PC-3 (cell line): Measurements from ENCODE around the gene KRT17. TPM values are rescaled to one million over a fixed set of nuclear protein-coding genes. Genes with fewer than 3 reads are reported as not detected.
"Not testable (repeated sequence)": the region's sequence is repeated elsewhere in the genome, so short reads cannot be mapped to it uniquely, and the experiment has no call there.

Source experiments
- ATAC-seq: fragments of 200-7000 bp; cut with Tn5 transposase; 2 replicates; pipeline ENCODE4 v1.9.1; 2020; ENCODE audit warnings: mild to moderate bottlenecking, moderate library complexity
- BruUV-seq: library from RNA; stranded (reverse); fragments of 400-500 nt; replicated peaks from 2 replicates; lab custom pipeline; 2021; lab: Mats Ljungman, UMichigan
- CTCF ChIA-PET: fragments of 300-600 bp; sonication (Branson Sonifier 250); formaldehyde crosslinking; loops from one replicate; lab custom pipeline; 2022; ENCODE audit warnings: antibody characterized with exemption; lab: Charles Lee
- POLR2A ChIA-PET: fragments of 300-600 bp; sonication (Branson Sonifier 250); formaldehyde crosslinking; loops from one replicate; lab custom pipeline; 2022; ENCODE audit warnings: antibody characterized with exemption; ENCODE audit not compliant: unreplicated experiment; lab: Charles Lee
- DNase-seq: peaks from one replicate; pipeline ENCODE4 v3.0.0-alpha.2; 2015
- H2AFZ ChIP-seq: fragments of 300-600 bp; sonication (generic); 2 replicates; pipeline ENCODE4 v1.6.0; 2016; ENCODE audit warnings: antibody characterized with exemption, low read length
- H3F3A ChIP-seq: fragments of 300-600 bp; sonication (generic); one replicate; pipeline ENCODE4 v1.6.0; 2017; ENCODE audit warnings: antibody characterized with exemption, low read length, control low read depth, mild to moderate bottlenecking; ENCODE audit not compliant: unreplicated experiment
- H3K27ac ChIP-seq: fragments of 300-600 bp; sonication (generic); 2 replicates; pipeline ENCODE4 v1.5.1; 2016; ENCODE audit warnings: mild to moderate bottlenecking, low read length
- H3K27me3 ChIP-seq: fragments of 300-600 bp; sonication (generic); 2 replicates; pipeline ENCODE4 v1.6.1; 2016; ENCODE audit warnings: low read length, mixed read lengths
- H3K36me3 ChIP-seq: fragments of 300-600 bp; sonication (generic); 2 replicates; pipeline ENCODE4 v1.6.1; 2016; ENCODE audit warnings: low read depth, mixed run types, low read length, mixed read lengths
- H3K4me1 ChIP-seq: fragments of 300-600 bp; sonication (generic); 2 replicates; pipeline ENCODE4 v1.5.1; 2016; ENCODE audit warnings: low read length; ENCODE audit not compliant: insufficient read depth
- H3K4me2 ChIP-seq: fragments of 300-600 bp; sonication (generic); 2 replicates; pipeline ENCODE4 v1.6.0; 2016; ENCODE audit warnings: low read length
- H3K4me3 ChIP-seq: fragments of 300-600 bp; sonication (generic); 2 replicates; pipeline ENCODE4 v1.5.1; 2016; ENCODE audit warnings: mild to moderate bottlenecking, low read length, mixed read lengths
- H3K79me2 ChIP-seq: fragments of 300-600 bp; sonication (generic); 2 replicates; pipeline ENCODE4 v1.6.1; 2017; ENCODE audit warnings: low read length, mixed read lengths
- H3K9ac ChIP-seq: fragments of 300-600 bp; sonication (generic); 2 replicates; pipeline ENCODE4 v1.6.0; 2016; ENCODE audit warnings: mild to moderate bottlenecking, low read length
- H3K9me2 ChIP-seq: fragments of 300-600 bp; sonication (generic); replicated peaks from 2 replicates; pipeline ENCODE4 v1.6.1; 2016; ENCODE audit warnings: mixed run types, low read length, mixed read lengths
- H3K9me3 ChIP-seq: fragments of 300-600 bp; sonication (generic); 2 replicates; pipeline ENCODE4 v1.6.1; 2016; ENCODE audit warnings: low read length, mixed read lengths
- H4K20me1 ChIP-seq: fragments of 300-600 bp; sonication (generic); 2 replicates; pipeline ENCODE4 v1.6.1; 2016; ENCODE audit warnings: low read length, mixed read lengths
- EZH2 ChIP-seq: fragments of 300-600 bp; sonication (generic); IDR thresholded peaks from one replicate; pipeline ENCODE4 v1.6.1; 2017; ENCODE audit warnings: antibody characterized with exemption, mild to moderate bottlenecking, low read length; ENCODE audit not compliant: unreplicated experiment
- EZH2phosphoT487 ChIP-seq: fragments of 300-600 bp; sonication (generic); IDR thresholded peaks from 2 replicates; pipeline ENCODE4 v1.6.1; 2018; ENCODE audit warnings: mild to moderate bottlenecking, antibody characterized with exemption, low read length, borderline replicate concordance
- intact Hi-C: fragments of 100-400 bp; cut with micrococcal nuclease; formaldehyde crosslinking; loops from 2 replicates; pipeline ENCODE4 v1.9.0; 2023
- total RNA-seq: library from RNA; depleted of rRNA; stranded (reverse); fragments of >200 nt; gene quantifications from 2 replicates; pipeline ENCODE4 v1.2.3, GENCODE V29; 2014
- TF ChIP-seq, protein P1 (sequence below): fragments of 300-600 bp; sonication (generic); conservative IDR thresholded peaks from 2 replicates; pipeline ENCODE4 v1.5.1; 2017; ENCODE audit warnings: antibody characterized with exemption, low read depth, mild to moderate bottlenecking, low read length

Gene KRT17
- total RNA-seq, 1 experiment from 2014 or later: 92.1 TPM

DNA sequence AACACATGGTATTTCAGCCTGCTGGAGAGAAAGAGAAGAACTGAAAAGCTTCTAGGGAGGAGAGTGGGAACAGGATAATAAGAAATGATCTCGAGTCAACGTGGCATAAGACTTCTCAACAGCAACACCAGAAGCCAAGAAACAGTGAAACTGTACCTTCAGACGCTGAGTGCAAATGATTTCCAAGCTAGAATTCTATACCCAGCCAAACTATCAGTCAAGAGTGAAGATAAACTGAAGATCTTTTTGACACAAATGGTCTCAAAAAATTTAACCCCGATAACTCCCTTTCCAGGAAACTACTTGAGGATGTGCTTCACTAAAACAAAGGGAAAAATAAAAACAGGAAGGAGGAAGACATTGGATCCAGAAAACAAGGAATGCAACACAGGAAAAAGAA lies 17.4 kb downstream of the KRT17 start:
- H2AFZ ChIP-seq, H3K4me3 ChIP-seq, H3K36me3 ChIP-seq, H3K27me3 ChIP-seq, H3K9me3 ChIP-seq, ATAC-seq, H3K27ac ChIP-seq, H3K4me1 ChIP-seq, H3K9ac ChIP-seq, POLR2A ChIA-PET, H4K20me1 ChIP-seq, H3K9me2 ChIP-seq, H3K79me2 ChIP-seq, H3F3A ChIP-seq, H3K4me2 ChIP-seq, intact Hi-C loops, BruUV-seq, DNase-seq: not testable (repeated sequence)
- CTCF ChIA-PET: interaction anchor here (0.5 kb wide), 1 partner anchor 12 kb away, joined by 4 read pairs; no protein-coding TSS in a partner anchor

DNA sequence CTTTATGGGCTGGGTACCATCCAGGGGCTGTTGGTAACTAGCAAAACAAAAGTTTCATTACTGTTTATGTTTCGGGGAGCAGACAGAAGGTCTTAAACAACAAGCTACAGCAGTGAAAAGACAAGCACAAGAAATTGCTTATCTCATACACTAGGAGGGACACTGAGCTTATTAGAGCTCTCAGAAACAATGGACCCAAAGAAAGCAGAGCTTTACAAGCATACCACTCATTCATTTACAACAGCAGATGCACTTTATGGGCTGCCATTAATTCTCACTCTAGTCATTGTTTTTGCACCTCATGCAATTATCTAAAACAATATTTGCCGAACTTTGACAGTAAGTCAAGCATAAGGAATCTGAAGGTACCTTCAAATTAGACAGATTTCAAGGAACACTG lies 21.9 kb downstream of the KRT17 start:
- H3K4me2 ChIP-seq: no peak overlapping the region
- DNase-seq: no peak
- no peaks in the 10 kb centered on the region for H4K20me1 ChIP-seq
- TF ChIP-seq, protein P1, sequence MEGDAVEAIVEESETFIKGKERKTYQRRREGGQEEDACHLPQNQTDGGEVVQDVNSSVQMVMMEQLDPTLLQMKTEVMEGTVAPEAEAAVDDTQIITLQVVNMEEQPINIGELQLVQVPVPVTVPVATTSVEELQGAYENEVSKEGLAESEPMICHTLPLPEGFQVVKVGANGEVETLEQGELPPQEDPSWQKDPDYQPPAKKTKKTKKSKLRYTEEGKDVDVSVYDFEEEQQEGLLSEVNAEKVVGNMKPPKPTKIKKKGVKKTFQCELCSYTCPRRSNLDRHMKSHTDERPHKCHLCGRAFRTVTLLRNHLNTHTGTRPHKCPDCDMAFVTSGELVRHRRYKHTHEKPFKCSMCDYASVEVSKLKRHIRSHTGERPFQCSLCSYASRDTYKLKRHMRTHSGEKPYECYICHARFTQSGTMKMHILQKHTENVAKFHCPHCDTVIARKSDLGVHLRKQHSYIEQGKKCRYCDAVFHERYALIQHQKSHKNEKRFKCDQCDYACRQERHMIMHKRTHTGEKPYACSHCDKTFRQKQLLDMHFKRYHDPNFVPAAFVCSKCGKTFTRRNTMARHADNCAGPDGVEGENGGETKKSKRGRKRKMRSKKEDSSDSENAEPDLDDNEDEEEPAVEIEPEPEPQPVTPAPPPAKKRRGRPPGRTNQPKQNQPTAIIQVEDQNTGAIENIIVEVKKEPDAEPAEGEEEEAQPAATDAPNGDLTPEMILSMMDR: no peak
- no peak for TF ChIP-seq EZH2
- TF ChIP-seq EZH2phosphoT487: no peak
- ChIA-PET CTCF (no interaction called here), POLR2A (interaction anchor here (0.5 kb wide), 1 partner anchor 32 kb away, joined by 3 read pairs; no protein-coding TSS in a partner anchor)
- no peak overlapping the region for H3K9ac ChIP-seq
- intact Hi-C loops: no loop called here
- no peaks in the 10 kb centered on the region for H3K4me1 ChIP-seq
- ATAC-seq: peak; percentile 54; the same call in 1 of the 2 replicates
- H3K27me3 ChIP-seq: no peaks in the 10 kb centered on the region
- no peak overlapping the region for H3K4me3 ChIP-seq
- H3K79me2 ChIP-seq: no peaks in the 10 kb centered on the region
- no peaks in the 10 kb centered on the region for H3K9me2 ChIP-seq
- BruUV-seq: no TSS peak
- H3K9me3 ChIP-seq: no peaks in the 10 kb centered on the region
- no peak overlapping the region for H3K27ac ChIP-seq
- H3F3A ChIP-seq: no peaks in the 10 kb centered on the region
- no peak overlapping the region for H2AFZ ChIP-seq
- H3K36me3 ChIP-seq: no peaks in the 10 kb centered on the region

DNA sequence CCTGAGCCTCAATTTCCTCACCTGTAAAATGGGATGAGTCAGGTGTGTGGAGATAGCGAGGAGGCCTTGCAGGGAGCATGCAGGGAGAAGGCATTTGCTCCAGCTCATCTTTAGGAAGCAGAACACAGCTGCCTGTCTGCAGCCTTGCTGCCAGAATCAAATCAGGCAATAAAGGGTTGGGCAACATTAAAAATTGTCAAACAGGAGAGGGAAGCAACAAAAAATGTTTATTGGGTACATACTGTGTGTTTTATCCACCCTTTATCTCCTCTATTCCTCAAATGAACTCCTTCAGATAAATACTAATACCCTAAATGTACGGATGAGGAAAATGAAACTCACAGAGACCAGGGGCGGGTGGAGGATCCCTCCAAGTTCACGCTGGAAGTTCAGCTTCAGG lies 24.1 kb downstream of the KRT17 start:
- no peaks in the 10 kb centered on the region for H3K79me2 ChIP-seq
- no peak overlapping the region for H3K4me2 ChIP-seq
- intact Hi-C loops: no loop called here
- no peaks in the 10 kb centered on the region for H3F3A ChIP-seq
- H3K36me3 ChIP-seq: no peaks in the 10 kb centered on the region
- ChIA-PET CTCF (no interaction called here), POLR2A (no interaction called here)
- H3K9me2 ChIP-seq: no peaks in the 10 kb centered on the region
- H3K4me1 ChIP-seq: no peaks in the 10 kb centered on the region
- H3K9me3 ChIP-seq: no peaks in the 10 kb centered on the region
- BruUV-seq: no TSS peak
- H4K20me1 ChIP-seq: no peaks in the 10 kb centered on the region
- no peak overlapping the region for H3K9ac ChIP-seq
- TF ChIP-seq, protein P1: no peak
- TF ChIP-seq EZH2 (no peak), EZH2phosphoT487 (no peak)
- no peak overlapping the region for H2AFZ ChIP-seq
- no peaks in the 10 kb centered on the region for H3K27me3 ChIP-seq
- no peak overlapping the region for H3K27ac ChIP-seq
- ATAC-seq: no peak
- DNase-seq: no peak
- no peak overlapping the region for H3K4me3 ChIP-seq
